Measurements from ENCODE around the gene FARSB.

FARSB gene

GRCh38 chr2:222646008-222646407, 9.9 kb downstream of the FARSB start:
- TF ChIP-seq POLR2A (IDR thresholded peaks at IDR 0.05; ENCODE audit: low read depth, low read length): no peak
- DNase-seq (ENCODE audit: insufficient read length, low spot score) (no peak), FAIRE-seq (no peak)

- DNase-seq (ENCODE audit: insufficient read length, low spot score) (no peak), FAIRE-seq (no peak)
- no peak for TF ChIP-seq POLR2A (IDR thresholded peaks at IDR 0.05; ENCODE audit: low read depth, low read length)
These were observed 12.8 kb downstream of the FARSB start for GRCh38 chr2:222643134-222643533.

- FAIRE-seq (no peak), DNase-seq (ENCODE audit: insufficient read length, low spot score) (no peak)
- no peak for TF ChIP-seq POLR2A (IDR thresholded peaks at IDR 0.05; ENCODE audit: low read depth, low read length)
These were observed 14.6 kb downstream of the FARSB start for GRCh38 chr2:222641336-222641735.

DNA sequence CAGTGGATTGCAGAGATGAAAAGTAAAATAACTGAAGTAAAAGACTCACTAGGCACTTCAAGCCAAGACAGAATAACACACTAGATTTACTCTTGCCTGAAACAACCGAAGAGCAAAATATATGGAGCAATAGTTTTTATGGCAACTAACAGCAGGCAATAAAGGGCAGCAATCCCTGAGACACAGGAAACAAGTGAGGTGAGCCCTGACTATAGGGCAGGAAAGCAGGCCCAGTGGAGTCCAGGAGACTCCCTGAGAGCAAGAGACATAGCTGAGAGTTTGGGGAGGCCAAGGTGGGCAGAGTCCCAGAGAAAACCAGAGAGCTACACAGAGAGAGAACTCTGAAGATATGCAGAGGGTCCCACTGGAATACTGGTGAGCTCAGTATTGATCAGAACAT, 18.8 kb downstream of the FARSB start:
- DNase-seq (ENCODE audit: insufficient read length, low spot score) (no peak), FAIRE-seq (no peak)
- TF ChIP-seq POLR2A (IDR thresholded peaks at IDR 0.05; ENCODE audit: low read depth, low read length): no peak

GRCh38 chr2:222635295-222635694, 20.6 kb downstream of the FARSB start:
- no peak for FAIRE-seq

GRCh38 chr2:222627764-222628163, 28.1 kb downstream of the FARSB start:
- no peak for FAIRE-seq
- no peak for TF ChIP-seq POLR2A (IDR thresholded peaks at IDR 0.05; ENCODE audit: low read depth, low read length)
- DNase-seq (ENCODE audit: insufficient read length, low spot score): no peak

More at GRCh38 chr2:222635295-222635694, 20.6 kb downstream of the FARSB start:
- TF ChIP-seq POLR2A (IDR thresholded peaks at IDR 0.05; ENCODE audit: low read depth, low read length): no peak
- DNase-seq (ENCODE audit: insufficient read length, low spot score): no peak

DNA sequence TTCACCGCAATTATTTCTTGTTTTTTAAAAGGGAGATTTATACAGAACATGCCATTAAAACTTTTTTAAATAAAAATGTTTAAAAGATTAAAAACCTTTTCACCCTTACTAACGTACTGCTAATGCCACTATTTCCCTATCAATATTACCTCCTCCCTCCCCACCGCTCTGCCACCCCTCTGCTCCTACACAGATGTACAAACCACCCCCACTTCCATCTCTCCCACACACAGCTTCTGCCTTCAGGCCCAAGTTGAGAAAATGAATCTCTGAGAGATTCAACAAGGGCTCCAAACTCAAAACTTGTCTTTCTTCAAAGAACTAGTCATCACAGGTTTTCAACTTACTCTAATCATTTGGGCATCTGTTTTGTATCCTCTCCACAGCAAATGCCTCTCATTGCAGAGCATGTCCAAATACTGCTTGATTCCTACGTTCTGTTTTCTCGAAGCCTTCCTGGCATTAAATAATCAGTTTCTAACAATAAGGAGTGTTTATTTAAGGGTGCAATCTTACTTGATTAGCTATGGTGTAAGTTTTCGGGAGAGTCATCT, 32.1 kb downstream of the FARSB start:
- TF ChIP-seq POLR2A (IDR thresholded peaks at IDR 0.05; ENCODE audit: low read depth, low read length): no peak
- FAIRE-seq: no peak
- no peak for DNase-seq (ENCODE audit: insufficient read length, low spot score)

DNA sequence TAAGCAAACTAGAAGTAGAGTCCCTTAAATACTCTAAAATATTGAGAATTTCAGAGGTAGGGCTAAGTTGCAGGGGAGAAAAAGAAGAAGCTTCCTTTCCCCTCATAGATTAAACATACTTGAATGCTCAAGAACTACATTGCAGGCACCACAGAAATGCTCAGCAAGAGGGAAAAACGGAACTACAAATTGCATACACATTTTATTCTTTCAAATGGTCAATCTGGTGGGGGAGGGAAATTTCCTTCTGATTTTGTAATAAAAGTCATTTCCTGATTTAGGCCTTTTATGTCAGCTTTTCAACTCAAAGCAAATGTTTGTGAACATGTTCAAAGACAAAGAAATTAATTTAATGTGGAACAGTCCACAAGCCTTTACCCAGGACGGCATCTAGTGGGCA, 33.0 kb downstream of the FARSB start:
- FAIRE-seq (no peak), DNase-seq (ENCODE audit: insufficient read length, low spot score) (no peak)
- no peak for TF ChIP-seq POLR2A (IDR thresholded peaks at IDR 0.05; ENCODE audit: low read depth, low read length)

DNA sequence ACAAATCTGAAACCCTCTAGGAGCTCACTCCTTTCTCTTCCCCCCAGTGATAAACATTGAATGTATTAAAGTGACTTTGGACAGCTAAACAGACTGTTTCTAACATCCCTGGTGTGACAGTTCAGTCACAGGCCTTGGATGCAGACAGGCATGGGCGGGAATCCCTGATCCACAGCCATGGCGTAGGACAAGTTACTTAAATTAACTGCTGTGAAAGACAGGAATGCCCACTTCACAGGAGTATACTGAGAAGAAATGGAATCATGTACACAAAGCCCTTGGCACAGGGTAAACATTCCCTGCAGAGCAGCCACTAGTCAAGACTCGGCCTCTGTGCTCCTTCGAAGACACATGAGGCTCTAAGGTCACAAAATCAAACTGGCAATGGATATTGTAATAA, 34.0 kb downstream of the FARSB start:
- FAIRE-seq: no peak

DNA sequence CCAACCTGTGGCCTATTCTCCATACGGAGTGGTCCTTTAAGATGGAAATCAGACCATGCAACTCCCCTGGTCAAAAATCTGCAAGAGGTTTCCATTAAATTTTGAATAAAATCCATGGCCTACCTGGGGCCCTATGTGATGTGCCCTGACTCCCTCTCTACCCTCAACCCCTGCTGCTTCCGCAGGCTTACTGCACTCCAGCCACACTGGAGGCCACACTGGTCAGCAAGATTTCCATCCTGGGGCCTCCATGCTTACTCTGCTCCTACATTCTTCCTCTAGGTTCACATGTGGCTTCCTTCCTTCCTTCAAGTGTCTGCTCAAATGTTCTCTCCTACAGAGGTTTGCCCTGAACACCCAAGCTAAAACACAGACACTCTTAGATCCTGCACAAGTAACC, 40.6 kb downstream of the FARSB start:
- DNase-seq (ENCODE audit: insufficient read length, low spot score) (no peak), FAIRE-seq (no peak)
- TF ChIP-seq POLR2A (IDR thresholded peaks at IDR 0.05; ENCODE audit: low read depth, low read length): no peak

More for the DNA sequence above, 34.0 kb downstream of the FARSB start:
- TF ChIP-seq POLR2A (IDR thresholded peaks at IDR 0.05; ENCODE audit: low read depth, low read length): no peak
- DNase-seq (ENCODE audit: insufficient read length, low spot score): no peak

DNA sequence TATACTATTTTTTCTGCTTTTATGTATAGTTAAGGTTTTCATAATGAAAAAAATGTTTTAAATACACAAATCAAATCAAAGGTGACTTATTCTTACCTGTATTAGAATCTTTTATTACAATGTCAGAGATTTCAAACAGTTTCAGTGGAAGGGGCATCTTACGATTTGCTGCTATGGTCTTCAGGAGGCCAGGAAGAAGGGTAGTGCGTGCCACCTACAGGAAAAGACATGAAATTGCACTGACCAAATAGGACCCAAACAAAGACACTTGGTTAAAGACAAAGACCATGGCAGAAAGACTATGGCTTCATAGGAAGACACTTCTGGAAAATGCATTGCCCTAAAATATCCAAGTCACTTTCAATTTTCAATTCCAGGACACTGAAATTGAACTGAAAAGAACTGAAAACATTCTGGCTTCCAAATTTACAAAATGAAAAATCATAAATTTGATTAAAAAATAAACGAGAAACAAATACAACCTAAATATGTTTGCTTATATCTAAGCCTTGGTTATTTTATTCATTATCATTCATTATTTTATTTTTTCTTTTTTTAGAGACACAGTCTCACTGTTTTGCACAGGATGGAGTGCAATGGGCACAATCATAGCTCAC, 42.1 kb downstream of the FARSB start:
- FAIRE-seq (peak; percentile 82), DNase-seq (ENCODE audit: insufficient read length, low spot score) (peak; percentile 15)
- TF ChIP-seq POLR2A (IDR thresholded peaks at IDR 0.05; ENCODE audit: low read depth, low read length): no peak

DNA sequence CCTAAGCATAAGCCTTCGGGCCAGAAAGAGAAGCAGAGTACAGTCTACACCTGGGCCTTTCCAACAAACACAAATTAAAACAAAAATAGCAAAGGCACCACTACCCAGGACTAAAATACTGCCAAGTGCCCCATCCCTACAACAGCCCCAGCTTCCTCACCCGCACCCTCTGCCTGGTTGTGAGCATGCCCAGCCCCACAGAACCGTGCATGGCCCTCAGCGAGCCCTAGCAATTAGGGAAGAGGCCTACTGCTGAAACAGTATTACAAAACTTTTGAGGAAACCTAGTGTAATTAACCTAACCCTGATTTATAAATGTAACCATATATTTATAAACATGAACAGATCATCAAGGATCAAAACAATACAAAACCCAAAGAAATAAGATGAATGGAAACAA, 44.2 kb downstream of the FARSB start:
- no peak for TF ChIP-seq POLR2A (IDR thresholded peaks at IDR 0.05; ENCODE audit: low read depth, low read length)
- no peak for FAIRE-seq
- no peak for DNase-seq (ENCODE audit: insufficient read length, low spot score)

DNA sequence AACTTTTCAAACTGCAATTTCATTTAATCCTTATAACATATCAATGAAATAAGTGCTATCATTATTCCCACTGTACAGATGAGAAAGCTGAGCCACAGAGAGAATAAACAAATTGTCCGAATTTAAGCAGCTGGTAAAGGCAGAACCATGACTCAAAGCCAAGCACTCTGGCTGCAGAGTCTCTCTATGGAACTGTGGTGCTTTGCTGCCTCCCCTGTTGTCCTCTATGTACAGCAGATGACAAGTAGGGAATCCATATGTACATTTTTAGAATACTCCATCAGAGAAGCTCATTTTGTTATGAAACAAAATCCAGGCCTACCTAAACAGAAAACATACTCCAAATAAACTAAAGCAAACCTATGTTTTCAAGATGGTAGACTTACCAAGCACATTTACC, 45.1 kb downstream of the FARSB start:
- DNase-seq (ENCODE audit: insufficient read length, low spot score): no peak
- FAIRE-seq: no peak
- TF ChIP-seq POLR2A (IDR thresholded peaks at IDR 0.05; ENCODE audit: low read depth, low read length): no peak

DNA sequence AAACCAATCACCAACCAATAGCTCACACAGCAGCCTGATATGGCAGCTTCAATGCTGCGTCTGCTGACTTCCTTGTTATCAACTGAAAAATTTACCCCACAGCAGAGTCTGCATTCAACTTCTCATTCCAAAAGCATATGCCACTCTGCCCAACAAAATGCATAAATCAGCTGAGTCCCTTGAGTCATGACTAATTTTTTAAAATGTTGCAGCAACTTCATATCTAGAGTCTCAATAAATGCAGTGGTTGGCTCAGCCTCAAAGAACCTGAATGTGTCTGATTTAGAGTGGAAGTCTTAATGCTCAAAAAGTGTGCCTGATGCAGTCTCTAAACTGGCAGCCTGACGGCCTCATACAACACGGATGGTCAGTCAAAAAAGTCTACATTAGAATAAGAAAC, 46.5 kb downstream of the FARSB start:
- DNase-seq (ENCODE audit: insufficient read length, low spot score) (no peak), FAIRE-seq (no peak)
- no peak for TF ChIP-seq POLR2A (IDR thresholded peaks at IDR 0.05; ENCODE audit: low read depth, low read length)

DNA sequence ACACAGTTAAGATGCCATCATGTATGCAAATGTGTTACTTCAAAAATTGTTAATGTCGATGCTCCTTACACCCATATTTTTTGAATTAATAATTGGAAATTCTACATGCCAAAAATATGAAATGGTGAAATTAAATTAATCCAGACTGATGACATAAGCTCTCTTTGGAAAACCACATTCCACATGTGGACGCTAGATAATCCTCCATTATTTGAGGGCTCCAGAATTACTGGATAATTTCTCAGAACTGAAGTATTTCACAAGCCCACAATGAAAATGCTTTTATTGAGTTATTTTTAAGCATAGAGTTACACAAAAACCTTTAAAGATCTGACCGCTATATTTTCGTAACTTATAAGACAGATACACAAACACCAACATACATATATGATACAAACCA, 47.8 kb downstream of the FARSB start:
- DNase-seq (ENCODE audit: insufficient read length, low spot score) (no peak), FAIRE-seq (no peak)
- no peak for TF ChIP-seq POLR2A (IDR thresholded peaks at IDR 0.05; ENCODE audit: low read depth, low read length)
